PFSK-1 (cell line): ENCODE measurements around the gene OR12D1.

ENCODE experiments used
- POLR2AphosphoS5 ChIP-seq: IDR thresholded peaks from 2 replicates; pipeline ENCODE4 v1.6.1; 2012; ENCODE audit warnings: low read depth, mild to moderate bottlenecking, control low read depth, low read length, moderate library complexity
- TF ChIP-seq, protein P1 (sequence below), 2 experiments: IDR thresholded peaks; 2 replicates each; pipeline versions ENCODE4 v1.6.1 to v1.8.0; 2011 to 2012; ENCODE audit warnings: low read depth in 2 of 2, low read length in 2 of 2, control low read depth in 1 of 2, inconsistent platforms in 1 of 2, mild to moderate bottlenecking in 1 of 2, moderate library complexity in 1 of 2; ENCODE audit not compliant: insufficient read depth in 1 of 2

GRCh38 chr6:29419516-29419915 lies 4.8 kb downstream of the OR12D1 start:
- TF ChIP-seq, protein P1, sequence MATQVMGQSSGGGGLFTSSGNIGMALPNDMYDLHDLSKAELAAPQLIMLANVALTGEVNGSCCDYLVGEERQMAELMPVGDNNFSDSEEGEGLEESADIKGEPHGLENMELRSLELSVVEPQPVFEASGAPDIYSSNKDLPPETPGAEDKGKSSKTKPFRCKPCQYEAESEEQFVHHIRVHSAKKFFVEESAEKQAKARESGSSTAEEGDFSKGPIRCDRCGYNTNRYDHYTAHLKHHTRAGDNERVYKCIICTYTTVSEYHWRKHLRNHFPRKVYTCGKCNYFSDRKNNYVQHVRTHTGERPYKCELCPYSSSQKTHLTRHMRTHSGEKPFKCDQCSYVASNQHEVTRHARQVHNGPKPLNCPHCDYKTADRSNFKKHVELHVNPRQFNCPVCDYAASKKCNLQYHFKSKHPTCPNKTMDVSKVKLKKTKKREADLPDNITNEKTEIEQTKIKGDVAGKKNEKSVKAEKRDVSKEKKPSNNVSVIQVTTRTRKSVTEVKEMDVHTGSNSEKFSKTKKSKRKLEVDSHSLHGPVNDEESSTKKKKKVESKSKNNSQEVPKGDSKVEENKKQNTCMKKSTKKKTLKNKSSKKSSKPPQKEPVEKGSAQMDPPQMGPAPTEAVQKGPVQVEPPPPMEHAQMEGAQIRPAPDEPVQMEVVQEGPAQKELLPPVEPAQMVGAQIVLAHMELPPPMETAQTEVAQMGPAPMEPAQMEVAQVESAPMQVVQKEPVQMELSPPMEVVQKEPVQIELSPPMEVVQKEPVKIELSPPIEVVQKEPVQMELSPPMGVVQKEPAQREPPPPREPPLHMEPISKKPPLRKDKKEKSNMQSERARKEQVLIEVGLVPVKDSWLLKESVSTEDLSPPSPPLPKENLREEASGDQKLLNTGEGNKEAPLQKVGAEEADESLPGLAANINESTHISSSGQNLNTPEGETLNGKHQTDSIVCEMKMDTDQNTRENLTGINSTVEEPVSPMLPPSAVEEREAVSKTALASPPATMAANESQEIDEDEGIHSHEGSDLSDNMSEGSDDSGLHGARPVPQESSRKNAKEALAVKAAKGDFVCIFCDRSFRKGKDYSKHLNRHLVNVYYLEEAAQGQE (IDR thresholded peaks at IDR 0.05; ENCODE audit: insufficient read depth in 1 of 2, low read depth in 2 of 2, low read length in 2 of 2) = no peak
- no peak for TF ChIP-seq POLR2AphosphoS5
